GM21786 (cell line): ENCODE data around the gene SLX4IP.
"Not testable (repeated sequence)": the region's sequence is repeated elsewhere in the genome, so short reads cannot be mapped to it uniquely, and the experiment has no call there.

Experiments used
- ATAC-seq: cut with Tn5 transposase; IDR thresholded peaks from one replicate; pipeline ENCODE4 v1.9.1; 2021; ENCODE audit not compliant: unreplicated experiment

The SLX4IP gene

GRCh38 chr20:10565191-10565921 lies 130.3 kb downstream of the SLX4IP start:
- no peak for ATAC-seq

GRCh38 chr20:10565922-10566897 lies 131.1 kb downstream of the SLX4IP start:
- no peak for ATAC-seq

GRCh38 chr20:10568032-10568431 lies 132.9 kb downstream of the SLX4IP start:
- no peak for ATAC-seq

GRCh38 chr20:10571313-10571815 lies 136.3 kb downstream of the SLX4IP start:
- ATAC-seq: no peak

- ATAC-seq: no peak
Measured at GRCh38 chr20:10572853-10573252, 137.7 kb downstream of the SLX4IP start.

GRCh38 chr20:10573273-10573950 lies 138.3 kb downstream of the SLX4IP start:
- no peak for ATAC-seq

GRCh38 chr20:10573951-10574339 lies 138.8 kb downstream of the SLX4IP start:
- no peak for ATAC-seq

- no peak for ATAC-seq
Measured at GRCh38 chr20:10576411-10577090, 141.4 kb downstream of the SLX4IP start.

- ATAC-seq: no peak
Measured at GRCh38 chr20:10577648-10578047, 142.5 kb downstream of the SLX4IP start.

GRCh38 chr20:10578607-10579006 lies 143.5 kb downstream of the SLX4IP start:
- ATAC-seq: no peak

- no peak for ATAC-seq
Measured at GRCh38 chr20:10579942-10580341, 144.8 kb downstream of the SLX4IP start.

GRCh38 chr20:10580700-10581099 lies 145.6 kb downstream of the SLX4IP start:
- no peak for ATAC-seq

- no peak for ATAC-seq
Measured at GRCh38 chr20:10581823-10582222, 146.7 kb downstream of the SLX4IP start.

- no peak for ATAC-seq
Measured at GRCh38 chr20:10584371-10584770, 149.3 kb downstream of the SLX4IP start.

- no peak for ATAC-seq
Measured at GRCh38 chr20:10585308-10585707, 150.2 kb downstream of the SLX4IP start.

- no peak for ATAC-seq
Measured at GRCh38 chr20:10586296-10586695, 151.2 kb downstream of the SLX4IP start.

GRCh38 chr20:10590446-10590845 lies 155.3 kb downstream of the SLX4IP start:
- not testable (repeated sequence) for ATAC-seq

GRCh38 chr20:10590950-10591671 lies 156.0 kb downstream of the SLX4IP start:
- ATAC-seq: no peak

GRCh38 chr20:10591946-10592521 lies 156.9 kb downstream of the SLX4IP start:
- ATAC-seq: no peak
